ENCODE data around the gene PCDH15.

PCDH15 gene

DNA sequence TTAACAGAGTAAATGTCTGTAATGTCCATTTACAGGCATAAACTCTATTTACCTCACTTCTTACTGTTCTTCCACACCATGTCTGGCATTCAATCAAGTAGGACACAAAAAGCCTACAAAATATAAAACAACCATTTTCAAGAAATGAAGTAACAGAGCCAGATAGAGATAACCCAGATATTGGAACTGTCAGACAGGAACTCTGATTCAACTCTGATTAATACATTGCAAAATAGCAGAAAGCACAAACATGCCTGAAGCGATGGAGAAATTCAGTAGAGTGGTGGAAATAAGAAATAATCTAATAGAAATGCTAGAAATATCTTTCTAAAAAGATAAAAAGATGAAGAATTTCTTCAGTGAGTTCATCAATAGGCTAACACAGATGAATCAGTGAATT is 964.4 kb downstream of the PCDH15 start:
- DNase-seq: no peak

DNA sequence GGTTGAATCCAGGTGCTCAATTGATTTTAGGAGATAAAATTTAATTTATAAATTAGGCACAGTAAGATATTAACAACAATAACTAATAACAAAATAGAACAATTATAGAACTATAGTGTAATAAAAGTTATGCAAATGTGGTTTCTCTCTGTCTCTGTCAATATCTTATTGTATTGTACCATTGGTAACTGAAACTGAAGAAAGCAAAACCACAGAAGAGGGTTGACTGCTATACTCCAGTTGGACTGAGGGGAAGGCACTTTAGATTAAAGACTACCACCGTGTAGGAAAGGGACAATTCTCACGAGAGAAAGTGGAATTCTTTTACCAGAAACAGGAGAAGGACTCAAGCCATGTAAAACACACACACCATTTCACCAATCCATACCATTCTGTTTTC is 967.1 kb downstream of the PCDH15 start:
- DNase-seq: no peak

DNA sequence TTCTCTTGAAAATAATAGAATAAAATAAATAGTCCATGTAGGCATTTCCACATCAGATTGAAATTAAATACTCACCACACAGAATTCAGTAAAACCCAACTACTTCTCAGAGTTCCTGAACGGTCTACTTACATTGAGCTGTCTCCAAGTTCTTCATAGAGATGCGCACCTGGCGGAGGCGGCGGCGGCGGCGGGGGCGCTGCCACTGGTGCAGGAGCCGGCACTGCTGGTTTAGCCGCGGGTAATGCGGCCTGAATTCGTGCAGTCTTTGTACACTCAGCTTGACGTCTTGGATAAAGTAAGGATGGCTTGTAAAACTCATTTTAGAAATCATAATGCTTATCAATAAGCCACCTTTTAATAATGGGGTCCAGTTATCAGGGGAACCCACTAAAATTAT is 973.8 kb downstream of the PCDH15 start:
- DNase-seq: no peak

DNA sequence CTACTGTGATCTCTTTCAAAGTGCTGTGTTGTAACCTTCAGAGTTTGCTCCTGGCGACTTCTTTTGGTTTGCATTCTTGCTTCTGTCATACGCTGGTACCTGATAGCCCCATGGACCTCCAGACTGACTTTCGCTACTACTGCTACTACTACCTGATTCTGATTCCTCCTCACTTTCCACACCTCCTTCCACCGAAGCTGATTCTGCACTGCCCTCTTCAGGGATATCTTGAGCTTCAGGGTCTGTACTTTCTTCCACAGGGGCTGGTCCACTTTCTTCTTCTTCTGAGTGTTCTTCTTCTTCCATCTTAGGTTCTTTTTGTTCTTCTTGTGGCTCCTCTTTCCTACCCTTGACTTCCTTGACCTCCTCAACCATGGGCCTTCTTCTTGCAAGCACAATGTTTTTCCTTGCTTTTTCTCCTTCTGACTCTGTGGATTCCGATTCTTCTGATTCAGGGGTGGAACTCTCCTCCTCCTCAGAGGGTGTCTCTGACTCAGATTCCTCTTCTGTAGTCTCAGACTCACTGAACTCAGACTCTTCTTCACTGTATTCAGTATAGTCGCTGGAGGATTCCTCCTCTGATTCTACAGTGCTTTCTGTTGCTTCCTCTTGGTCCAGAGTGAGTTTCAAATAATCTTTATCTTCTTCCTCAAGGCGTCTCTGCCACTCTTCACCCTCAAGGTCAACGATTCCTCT is 992.2 kb downstream of the PCDH15 start:
- DNase-seq: no peak

DNA sequence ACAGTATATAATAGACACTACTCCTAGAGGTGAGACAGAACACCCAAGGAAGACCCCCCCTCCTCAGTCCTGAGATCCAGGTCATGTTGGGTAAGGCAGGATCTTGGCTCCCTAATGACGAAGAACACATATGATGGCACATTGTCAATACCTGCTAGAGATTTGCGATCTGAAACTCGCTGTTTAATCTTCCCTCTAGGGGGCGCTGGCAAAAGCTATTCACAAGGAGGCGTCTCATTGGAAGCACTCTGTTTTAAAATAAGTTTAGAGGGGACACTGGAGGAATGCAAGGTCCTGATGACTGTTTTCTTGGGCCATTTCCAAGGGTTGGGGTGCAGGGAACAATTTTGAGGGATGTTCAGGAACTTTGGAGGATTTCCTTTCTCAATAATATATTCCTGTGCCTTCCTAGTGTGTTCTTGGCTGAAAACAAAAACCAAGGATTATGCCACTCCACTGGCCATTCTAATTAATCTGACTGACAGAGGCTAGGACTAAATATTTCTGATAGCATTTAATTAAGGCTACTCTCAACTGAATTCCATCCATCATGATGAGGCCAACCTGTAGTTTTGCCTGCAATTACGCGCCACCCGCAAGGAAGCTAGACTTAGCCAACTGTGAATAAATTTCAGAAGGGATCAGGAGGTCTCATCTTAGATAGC is 1014.7 kb downstream of the PCDH15 start:
- DNase-seq: no peak

DNA sequence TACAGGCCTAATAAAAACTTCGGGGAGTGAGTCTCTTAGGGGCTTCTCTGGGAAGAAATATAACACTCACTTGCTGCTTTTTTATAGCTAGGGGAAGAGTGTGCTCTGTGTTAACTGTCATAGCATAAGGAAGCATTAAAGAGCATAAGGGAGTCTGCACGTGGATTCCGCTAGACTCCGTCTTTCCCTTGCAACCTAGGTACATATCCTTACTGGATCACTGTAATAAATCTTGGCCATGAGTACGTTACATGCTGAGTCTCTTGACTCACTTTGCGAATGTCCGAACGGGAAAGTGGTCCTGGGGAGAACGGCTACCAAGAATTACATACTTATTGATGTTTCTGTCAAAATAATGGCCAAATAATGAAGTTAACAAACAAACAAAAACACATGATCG is 1029.3 kb downstream of the PCDH15 start:
- no peak for DNase-seq

DNA sequence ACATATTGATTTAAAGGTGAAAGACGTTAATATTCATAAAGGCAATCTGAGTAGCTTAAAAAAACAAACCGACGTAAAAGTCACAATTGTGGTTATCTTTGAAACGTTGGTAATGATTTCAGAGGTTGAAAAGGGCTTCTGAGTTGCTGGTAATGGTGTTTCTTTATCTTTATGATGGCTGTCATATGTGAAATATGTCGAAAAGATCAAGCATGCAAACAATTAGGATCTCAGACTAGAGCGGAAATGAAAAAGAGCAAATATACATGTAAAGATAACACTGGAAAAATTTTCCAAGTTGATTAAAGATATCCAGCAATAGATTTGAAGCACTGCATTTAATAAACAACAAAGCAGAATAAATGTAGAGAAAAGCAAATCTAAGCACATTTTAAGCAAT is 1030.1 kb downstream of the PCDH15 start:
- DNase-seq: no peak

DNA sequence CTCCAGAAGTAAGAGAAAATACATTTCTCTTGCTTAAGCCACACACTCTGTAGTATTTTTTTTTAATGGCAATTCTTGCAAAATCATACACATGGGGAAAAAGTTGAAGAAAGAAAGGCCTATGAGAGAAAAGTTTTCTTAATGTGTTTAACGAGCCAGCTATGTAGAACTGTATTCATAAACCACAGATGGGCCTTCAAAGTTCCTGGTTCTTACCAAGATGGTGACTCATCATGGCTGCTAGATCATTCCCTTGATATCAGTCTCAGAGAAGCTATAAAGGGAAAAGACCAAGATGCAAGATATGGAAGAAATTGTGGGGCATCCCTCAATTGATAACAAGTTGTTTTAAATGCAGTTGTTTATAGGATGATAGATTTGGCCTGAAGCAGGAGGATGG is 1035.7 kb downstream of the PCDH15 start:
- no peak for DNase-seq

DNA sequence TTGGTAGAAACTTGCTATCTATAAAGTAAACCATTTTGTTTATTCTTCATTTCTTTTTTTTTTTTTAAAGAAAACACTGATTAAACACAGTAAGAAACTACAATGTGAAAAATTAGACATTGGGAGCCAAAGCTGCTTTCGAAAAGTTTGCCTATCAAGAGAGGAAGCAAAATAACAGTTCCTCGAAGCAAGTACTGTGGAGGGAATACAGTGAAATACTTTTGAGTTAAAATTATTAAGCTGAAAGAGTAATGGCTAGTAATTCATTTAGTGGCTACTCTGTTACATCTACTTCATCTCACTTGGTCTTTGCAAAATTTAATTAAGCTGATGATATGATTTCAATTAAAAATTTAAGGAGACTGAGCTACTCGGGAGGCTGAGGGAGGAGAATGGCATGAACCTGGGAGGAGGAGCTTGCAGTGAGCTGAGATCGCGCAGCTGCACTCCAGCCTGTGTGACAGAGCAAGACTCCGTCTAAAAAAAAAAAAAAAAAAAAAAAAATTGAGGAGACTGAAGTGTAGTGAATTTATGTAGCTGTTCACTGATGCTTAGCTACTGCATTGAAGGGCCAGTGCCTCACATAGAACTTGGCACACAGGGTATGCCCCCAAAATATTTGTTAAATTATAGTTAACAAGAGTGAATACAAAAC is 1046.3 kb downstream of the PCDH15 start:
- DNase-seq: no peak
